Stomach smooth muscle (tissue), 2 donors: ENCODE results near the gene NFYC.

ENCODE experiments used
- H3K27ac ChIP-seq: one replicate; pipeline ENCODE4 v1.7.0; 2013; ENCODE audit warnings: mild to moderate bottlenecking, low read length, inconsistent platforms
- H3K27me3 ChIP-seq, 2 donors: one replicate each; pipeline ENCODE4 v1.7.0; 2013; ENCODE audit warnings: low read length in 2 of 2; ENCODE audit not compliant: insufficient read depth in 2 of 2, control insufficient read depth in 1 of 2
- H3K36me3 ChIP-seq, 2 donors: one replicate each; pipeline ENCODE4 v1.7.0; 2013; ENCODE audit warnings: low read length in 2 of 2; ENCODE audit not compliant: control insufficient read depth in 2 of 2, insufficient read depth in 2 of 2
- H3K4me1 ChIP-seq: one replicate; pipeline ENCODE4 v1.7.0; 2013; ENCODE audit warnings: low read length; ENCODE audit not compliant: control insufficient read depth, insufficient read depth
- H3K4me3 ChIP-seq, 2 donors: one replicate each; pipeline ENCODE4 v1.7.0; 2013; ENCODE audit warnings: low read length in 2 of 2
- H3K9ac ChIP-seq, 2 donors: one replicate each; pipeline ENCODE4 v1.7.0; 2013; ENCODE audit warnings: low read length in 2 of 2, mild to moderate bottlenecking in 1 of 2
- H3K9me3 ChIP-seq, 2 donors: one replicate each; pipeline ENCODE4 v1.7.0; 2013; ENCODE audit warnings: low read length in 2 of 2; ENCODE audit not compliant: control insufficient read depth in 2 of 2
- donor health status: healthy.
- donor health status: Pancreatic carcinoma.

NFYC gene

DNA sequence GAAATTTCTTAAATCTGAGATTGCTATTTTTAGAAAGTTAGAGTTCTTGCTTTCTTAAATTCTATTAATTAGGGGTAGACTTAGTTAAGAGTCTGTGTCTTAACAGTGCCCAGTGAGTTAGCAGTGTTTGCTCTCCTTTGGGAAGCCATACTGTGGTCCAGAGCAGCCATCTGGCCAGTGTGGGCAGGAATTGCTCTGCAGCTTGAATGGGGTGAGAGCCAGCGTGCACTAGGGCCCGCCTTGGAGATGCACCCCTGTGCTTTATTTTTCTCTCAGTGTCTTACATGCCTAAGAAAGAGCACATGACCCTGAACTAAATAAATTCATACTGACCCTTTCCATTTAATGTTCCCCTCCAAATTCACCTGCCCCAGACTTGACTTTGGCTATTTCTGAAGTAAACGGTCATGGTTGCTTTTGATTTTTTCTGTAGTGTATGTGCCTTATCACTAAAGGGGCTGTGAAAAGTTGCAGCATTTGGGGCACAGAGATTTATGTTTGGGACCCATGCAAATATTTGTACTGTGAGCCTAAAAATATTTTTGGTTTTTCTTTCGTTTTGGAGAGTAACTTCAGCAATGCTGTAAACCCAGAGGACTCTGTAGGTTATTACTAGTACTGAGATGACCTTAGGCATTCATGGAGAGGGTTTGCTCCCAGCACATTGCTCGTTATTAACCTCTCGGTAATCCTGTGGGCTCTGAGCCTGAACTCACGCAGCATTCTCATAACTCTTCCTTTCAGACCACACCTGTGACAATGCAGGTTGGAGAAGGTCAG is 70.8 kb downstream of the NFYC start:
- Histone ChIP-seq H3K9me3 (no peaks in the 10 kb centered on the region), H3K27ac (no peak overlapping the region), H3K4me1 (peaks cover 11% of the 10 kb centered on the region), H3K36me3 (peaks cover 61 to 65% of the 10 kb centered on the region in 2 donors), H3K27me3 (no peaks in the 10 kb centered on the region), H3K4me3 (no peak overlapping the region), H3K9ac (no peak overlapping the region)

DNA sequence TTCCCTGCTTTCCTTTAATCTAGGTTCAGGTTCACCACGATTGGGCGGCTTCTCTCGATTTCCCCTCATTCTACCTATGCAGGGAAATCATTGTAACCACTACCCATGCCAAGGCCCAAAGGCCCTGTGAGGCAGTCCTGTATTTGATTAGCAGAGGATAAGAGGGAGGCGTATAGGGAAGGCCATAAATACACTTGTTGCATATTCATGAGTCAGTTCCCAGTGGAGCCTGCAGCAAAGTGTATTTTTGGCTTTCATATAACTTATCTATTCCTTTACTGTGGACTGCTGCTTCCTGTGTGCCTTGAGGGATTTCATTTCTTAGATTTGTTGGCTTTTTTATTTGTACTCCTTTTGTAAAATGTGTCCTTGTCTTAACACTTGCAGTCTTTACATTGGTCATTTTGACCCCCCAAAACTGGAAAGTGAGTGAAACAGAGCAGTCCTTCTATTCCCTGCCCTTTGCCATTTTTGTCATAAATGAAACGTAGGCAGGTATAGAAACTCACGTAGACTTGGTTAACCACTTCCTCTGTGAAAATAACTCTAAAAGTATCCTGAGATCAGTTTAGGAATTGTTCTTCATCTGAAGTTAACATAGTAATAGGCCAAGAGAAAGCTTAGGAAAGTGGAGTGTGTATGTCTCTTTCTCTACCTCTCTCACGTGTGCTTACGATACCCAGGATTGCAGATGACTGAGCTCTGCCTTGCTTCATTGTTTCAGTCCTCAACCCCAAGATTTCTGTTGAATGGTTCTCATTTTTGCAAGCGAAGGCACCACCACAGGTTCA is 72.4 kb downstream of the NFYC start:
- Histone ChIP-seq H3K27me3 (no peaks in the 10 kb centered on the region), H3K4me1 (no peaks in the 10 kb centered on the region), H3K9me3 (no peaks in the 10 kb centered on the region), H3K36me3 (peaks cover 60 to 66% of the 10 kb centered on the region in 2 donors), H3K27ac (no peak overlapping the region), H3K4me3 (no peak overlapping the region), H3K9ac (no peak overlapping the region)

DNA sequence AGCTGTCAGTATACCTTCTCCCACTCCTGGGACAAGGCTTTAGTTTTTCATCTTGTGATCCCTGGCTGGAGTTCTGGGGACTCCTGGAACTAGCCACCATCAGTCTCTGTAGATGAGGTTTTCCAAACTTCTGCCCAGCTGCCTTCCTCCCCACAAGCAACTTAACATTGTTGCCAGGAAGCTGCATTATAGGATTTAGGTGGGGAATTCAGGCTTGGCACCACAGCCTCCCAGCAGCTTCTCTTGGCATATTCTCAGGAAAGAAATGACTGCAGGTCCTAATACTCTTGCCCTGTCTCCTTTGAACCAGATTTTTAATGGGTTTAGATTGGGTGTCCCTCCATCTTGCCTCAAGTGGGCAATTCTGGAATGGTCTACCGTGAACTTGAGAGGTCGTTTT is 73.5 kb downstream of the NFYC start:
- Histone ChIP-seq H3K36me3 (peaks cover 64 to 69% of the 10 kb centered on the region in 2 donors), H3K4me3 (no peak overlapping the region), H3K9me3 (no peaks in the 10 kb centered on the region), H3K4me1 (peaks cover 2% of the 10 kb centered on the region), H3K9ac (no peak overlapping the region), H3K27me3 (no peaks in the 10 kb centered on the region), H3K27ac (no peak overlapping the region)

DNA sequence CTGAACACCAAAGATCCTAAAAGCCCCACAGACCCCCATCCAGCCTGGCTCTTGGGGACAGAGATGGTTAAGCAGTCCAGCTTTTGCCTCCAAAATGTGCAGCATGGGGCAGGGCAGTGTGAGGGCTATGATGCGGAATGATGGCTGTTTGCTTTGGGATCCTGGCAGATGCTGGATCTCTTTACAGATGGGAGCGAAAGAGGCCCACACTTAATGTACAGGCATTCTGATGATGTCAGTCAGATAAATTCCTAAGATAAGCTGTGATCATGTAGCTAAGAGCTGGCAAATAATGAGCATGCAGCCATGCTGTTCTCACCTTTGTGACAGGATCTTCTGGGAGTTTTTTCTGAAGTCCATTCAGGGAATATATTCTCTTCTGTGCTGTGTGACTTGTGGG is 74.5 kb downstream of the NFYC start:
- H3K9me3 ChIP-seq, result no peaks in the 10 kb centered on the region
- no peaks in the 10 kb centered on the region for H3K27me3 ChIP-seq
- no peak overlapping the region for H3K9ac ChIP-seq
- peaks cover 2% of the 10 kb centered on the region for H3K4me1 ChIP-seq
- no peak overlapping the region for H3K4me3 ChIP-seq
- peaks cover 69 to 71% of the 10 kb centered on the region in 2 donors for H3K36me3 ChIP-seq
- H3K27ac ChIP-seq, result no peak overlapping the region

DNA sequence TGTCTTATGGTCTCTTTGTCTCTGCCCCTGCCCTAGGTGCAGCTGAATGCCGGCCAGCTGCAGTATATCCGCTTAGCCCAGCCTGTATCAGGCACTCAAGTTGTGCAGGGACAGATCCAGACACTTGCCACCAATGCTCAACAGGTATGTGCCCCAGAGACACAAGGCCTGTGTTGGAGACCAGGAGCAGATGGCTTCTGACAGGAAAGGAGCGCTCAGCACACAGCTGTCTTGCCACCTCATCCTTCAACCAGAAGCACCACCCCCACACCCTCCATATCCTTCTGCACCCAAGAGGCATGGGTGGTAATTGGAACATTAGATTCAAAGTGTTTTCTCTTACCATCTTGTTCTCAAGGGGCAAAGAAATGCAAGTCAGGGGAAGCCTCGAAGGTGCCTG is 75.1 kb downstream of the NFYC start:
- Histone ChIP-seq H3K9me3 (no peaks in the 10 kb centered on the region), H3K4me1 (peaks cover 2% of the 10 kb centered on the region), H3K9ac (no peak overlapping the region), H3K36me3 (peaks cover 70 to 73% of the 10 kb centered on the region in 2 donors), H3K27me3 (no peaks in the 10 kb centered on the region), H3K27ac (no peak overlapping the region), H3K4me3 (no peak overlapping the region)

DNA sequence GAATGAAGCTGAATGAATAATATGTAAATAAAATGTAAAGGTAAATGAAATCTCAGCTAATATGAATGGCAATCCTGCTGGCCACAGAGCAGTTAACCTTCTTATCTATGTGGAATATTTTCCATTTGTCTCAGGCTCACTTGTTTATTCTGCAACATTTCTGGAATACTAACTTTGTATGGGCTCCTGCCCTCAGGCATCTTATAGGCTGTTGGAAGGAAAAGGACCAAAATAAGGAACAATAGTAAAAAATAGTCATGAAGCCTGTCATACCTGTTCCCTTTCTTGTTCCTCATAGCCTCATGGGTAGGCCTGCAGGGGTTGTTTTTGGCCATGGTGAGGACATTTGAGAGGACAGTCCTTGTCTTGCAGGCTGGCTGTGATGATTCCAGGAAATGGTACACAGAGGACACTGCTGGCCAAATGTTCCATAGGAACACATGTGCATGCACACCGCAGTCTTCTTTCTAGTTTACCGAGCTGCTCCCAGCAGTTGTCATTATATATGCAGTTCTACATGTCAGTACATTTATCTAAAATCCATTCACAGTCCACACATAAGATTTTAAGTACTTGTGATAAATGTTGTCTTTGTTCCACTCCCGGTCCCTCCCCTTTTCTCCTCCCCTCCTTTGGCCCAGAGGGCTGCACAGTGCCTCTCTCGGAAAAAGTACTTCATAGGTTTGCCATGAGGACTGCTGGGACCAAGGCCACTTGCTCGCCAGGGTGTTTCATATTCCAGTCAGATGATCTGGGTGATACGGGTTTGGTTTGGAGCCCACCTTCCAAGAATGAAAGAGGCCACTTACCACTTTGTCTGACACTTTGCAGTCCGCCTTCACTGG is 76.9 kb downstream of the NFYC start:
- no peak overlapping the region for H3K9ac ChIP-seq
- no peaks in the 10 kb centered on the region for H3K9me3 ChIP-seq
- H3K27me3 ChIP-seq, result no peaks in the 10 kb centered on the region
- H3K27ac ChIP-seq, result no peak overlapping the region
- H3K4me1 ChIP-seq, result peaks cover 4% of the 10 kb centered on the region
- peaks cover 68 to 75% of the 10 kb centered on the region in 2 donors for H3K36me3 ChIP-seq
- no peak overlapping the region for H3K4me3 ChIP-seq

DNA sequence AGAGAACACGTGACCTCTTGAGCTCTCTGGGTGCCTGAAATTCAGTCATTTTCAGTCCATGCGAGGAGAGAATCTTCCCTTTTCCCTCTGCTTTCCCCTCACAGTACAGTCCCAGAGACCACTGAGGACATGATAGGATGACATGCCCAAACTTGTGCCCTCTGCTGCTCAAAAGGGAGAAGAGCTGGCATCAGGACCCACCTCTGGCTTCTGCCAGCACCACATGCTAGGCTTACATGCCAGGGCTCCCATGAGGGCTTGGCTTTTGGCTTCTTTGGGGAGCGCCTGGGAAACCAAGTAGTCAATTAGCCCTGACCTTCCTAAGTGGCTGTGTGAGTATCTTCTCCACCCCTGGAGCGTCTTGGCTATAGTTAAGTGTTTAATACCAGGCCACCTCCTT is 78.3 kb downstream of the NFYC start:
- peaks cover 14% of the 10 kb centered on the region for H3K4me1 ChIP-seq
- H3K27me3 ChIP-seq, result no peaks in the 10 kb centered on the region
- no peaks in the 10 kb centered on the region for H3K9me3 ChIP-seq
- H3K36me3 ChIP-seq, result peaks cover 55 to 64% of the 10 kb centered on the region in 2 donors
- H3K27ac ChIP-seq, result no peak overlapping the region
- H3K4me3 ChIP-seq, result no peak overlapping the region
- H3K9ac ChIP-seq, result peak overlapping the region in 1 of 2 donors; percentile 5

DNA sequence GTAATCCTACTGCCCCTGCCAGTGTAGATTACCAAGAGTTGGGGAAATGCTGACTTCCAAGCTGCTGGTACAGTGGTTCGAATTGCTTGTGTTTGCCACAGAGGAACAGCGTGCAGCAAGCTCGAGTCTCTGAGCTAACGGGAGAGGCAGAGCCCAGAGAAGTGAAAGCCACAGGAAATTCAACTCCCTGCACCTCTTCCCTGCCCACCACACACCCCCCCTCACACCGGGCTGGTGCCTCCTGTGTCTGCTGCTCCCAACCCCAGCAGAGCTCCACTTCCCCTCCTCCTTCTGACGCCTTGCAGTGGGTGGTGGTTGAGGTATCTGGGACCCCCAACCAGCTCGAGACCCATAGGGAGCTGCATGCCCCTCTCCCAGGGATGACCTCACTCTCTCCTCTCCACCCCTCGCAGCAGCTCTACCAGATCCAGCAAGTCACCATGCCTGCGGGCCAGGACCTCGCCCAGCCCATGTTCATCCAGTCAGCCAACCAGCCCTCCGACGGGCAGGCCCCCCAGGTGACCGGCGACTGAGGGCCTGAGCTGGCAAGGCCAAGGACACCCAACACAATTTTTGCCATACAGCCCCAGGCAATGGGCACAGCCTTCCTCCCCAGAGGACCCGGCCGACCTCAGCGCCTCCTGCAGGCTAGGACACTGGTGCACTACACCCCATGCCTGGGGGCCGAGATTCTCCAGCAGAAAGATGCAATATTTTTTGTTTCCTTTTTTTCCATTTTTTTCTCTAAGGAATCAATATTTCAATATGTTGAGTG is 79.0 kb downstream of the NFYC start:
- Histone ChIP-seq H3K9me3 (no peaks in the 10 kb centered on the region), H3K27ac (no peak overlapping the region), H3K9ac (no peak overlapping the region), H3K4me1 (peaks cover 14% of the 10 kb centered on the region), H3K4me3 (no peak overlapping the region), H3K36me3 (peaks cover 55 to 59% of the 10 kb centered on the region in 2 donors), H3K27me3 (no peaks in the 10 kb centered on the region)

DNA sequence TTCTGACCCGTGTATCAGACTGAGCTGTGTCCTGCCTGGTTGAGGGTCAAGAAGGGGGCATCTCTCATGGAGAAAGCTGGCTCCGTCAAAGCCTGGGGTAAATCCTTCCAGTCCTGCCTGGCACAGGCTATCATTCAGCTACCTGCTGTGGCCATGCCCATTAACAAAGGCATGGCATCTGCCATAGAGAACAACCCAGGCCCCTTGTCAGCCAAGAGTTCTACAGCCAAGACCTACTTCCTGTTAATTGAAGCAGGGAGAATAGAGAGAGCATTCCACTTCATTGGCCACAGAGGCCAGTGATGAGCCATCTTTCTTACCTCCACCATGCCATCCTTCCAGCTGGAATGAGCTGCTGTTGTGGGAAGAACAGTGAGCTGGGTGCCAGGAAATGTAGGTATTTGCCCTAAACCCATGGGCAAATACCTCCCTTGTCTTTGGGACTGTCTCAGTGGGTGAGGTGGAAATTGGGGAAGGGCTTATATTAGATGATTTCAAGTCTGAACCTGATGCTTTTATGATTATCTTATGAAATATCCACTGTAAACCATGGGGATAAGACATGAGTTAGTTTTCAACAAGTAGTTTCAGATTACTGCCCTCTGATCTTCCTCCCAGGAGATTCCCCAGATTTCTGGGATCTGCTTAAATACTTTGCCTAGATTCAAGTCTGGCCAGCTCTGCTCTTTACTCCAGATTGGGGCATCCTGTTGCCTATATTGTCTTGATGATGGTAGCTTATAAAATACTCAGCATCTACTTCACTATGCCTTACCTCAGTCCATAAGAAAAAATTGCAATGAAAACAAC is 80.8 kb downstream of the NFYC start:
- no peaks in the 10 kb centered on the region for H3K27me3 ChIP-seq
- H3K36me3 ChIP-seq, result peaks cover 39 to 45% of the 10 kb centered on the region in 2 donors
- H3K27ac ChIP-seq, result no peak overlapping the region
- no peak overlapping the region for H3K4me3 ChIP-seq
- H3K9ac ChIP-seq, result no peak overlapping the region
- H3K9me3 ChIP-seq, result peaks cover 0 to 6% of the 10 kb centered on the region in 2 donors
- peaks cover 14% of the 10 kb centered on the region for H3K4me1 ChIP-seq
